HepG2 (cell line): Measurements from ENCODE around the gene CIAO3. TPM values are rescaled to one million over a fixed set of nuclear protein-coding genes. Genes with fewer than 3 reads are reported as not detected.

Experiments
- EEA1 ChIP-seq: sonication (generic); formaldehyde crosslinking; IDR thresholded peaks from 2 replicates; pipeline ENCODE4 v1.5.1; 2020; ENCODE audit warnings: mild to moderate bottlenecking, missing genetic modification reagents, borderline replicate concordance
- FOSL1 ChIP-seq: sonication (generic); formaldehyde crosslinking; IDR thresholded peaks from 2 replicates; pipeline ENCODE4 v1.9.0; 2021; ENCODE audit warnings: missing genetic modification reagents, borderline replicate concordance
- GATA4 ChIP-seq: sonication (generic); IDR thresholded peaks from 2 replicates; pipeline ENCODE4 v1.6.1; 2016; ENCODE audit warnings: antibody characterized with exemption, low read depth, borderline replicate concordance
- GATAD2A ChIP-seq: IDR thresholded peaks from 2 replicates; pipeline ENCODE4 v1.6.1; 2016
- GTF3A ChIP-seq: sonication (generic); formaldehyde crosslinking; conservative IDR thresholded peaks from 2 replicates; pipeline ENCODE4 v1.4.0; 2020; ENCODE audit warnings: mild to moderate bottlenecking, missing genetic modification reagents
- KDM2A ChIP-seq: sonication (generic); formaldehyde crosslinking; IDR thresholded peaks from 2 replicates; pipeline ENCODE4 v1.4.0; 2020; ENCODE audit warnings: low read depth, missing genetic modification reagents, borderline replicate concordance
- MTA3 ChIP-seq: sonication (generic); formaldehyde crosslinking; IDR thresholded peaks from 2 replicates; pipeline ENCODE4 v1.4.0; 2020; ENCODE audit warnings: missing genetic modification reagents
- MTF2 ChIP-seq: sonication (generic); formaldehyde crosslinking; IDR thresholded peaks from 2 replicates; pipeline ENCODE4 v1.5.0; 2020; ENCODE audit warnings: missing genetic modification reagents, borderline replicate concordance
- NFRKB ChIP-seq: fragments of 450-650 bp; IDR thresholded peaks from 2 replicates; pipeline ENCODE4 v1.6.1; 2017
- NR2C2 ChIP-seq: sonication (generic); formaldehyde crosslinking; IDR thresholded peaks from 2 replicates; pipeline ENCODE4 v1.4.0; 2020; ENCODE audit warnings: missing genetic modification reagents, mild to moderate bottlenecking, moderate library complexity, borderline replicate concordance
- RFX3 ChIP-seq: IDR thresholded peaks from 2 replicates; pipeline ENCODE4 v1.6.1; 2016; ENCODE audit warnings: missing biosample characterization, missing genetic modification reagents
- SIX4 ChIP-seq: sonication (generic); formaldehyde crosslinking; IDR thresholded peaks from 2 replicates; pipeline ENCODE4 v1.4.0; 2020; ENCODE audit warnings: missing genetic modification reagents
- SNRNP70 ChIP-seq: fragments of 200-400 bp; formaldehyde crosslinking; IDR thresholded peaks from 2 replicates; pipeline ENCODE4 v1.6.1; 2017; ENCODE audit warnings: mild to moderate bottlenecking, low read depth, low read length, moderate library complexity
- SRSF4 ChIP-seq: fragments of 200-400 bp; formaldehyde crosslinking; IDR thresholded peaks from one replicate; pipeline ENCODE4 v1.6.1; 2018; ENCODE audit warnings: mild to moderate bottlenecking, low read depth, low read length, moderate library complexity; ENCODE audit not compliant: poor library complexity, severe bottlenecking
- STAT5B ChIP-seq: sonication (generic); formaldehyde crosslinking; IDR thresholded peaks from 2 replicates; pipeline ENCODE4 v1.4.0; 2020; ENCODE audit warnings: missing genetic modification reagents
- ZFP36 ChIP-seq: fragments of 150-350 bp; IDR thresholded peaks from 2 replicates; pipeline ENCODE4 v1.6.1; 2018; ENCODE audit warnings: borderline replicate concordance, low read length, low read depth; ENCODE audit not compliant: partially characterized antibody
- ZKSCAN5 ChIP-seq: sonication (generic); formaldehyde crosslinking; IDR thresholded peaks from 2 replicates; pipeline ENCODE4 v1.5.1; 2020; ENCODE audit warnings: mild to moderate bottlenecking, missing genetic modification reagents
- ZNF644 ChIP-seq: IDR thresholded peaks from 2 replicates; pipeline ENCODE4 v1.6.1; 2016; ENCODE audit warnings: low read depth
- ZNF773 ChIP-seq: sonication (generic); formaldehyde crosslinking; IDR thresholded peaks from 2 replicates; pipeline ENCODE4 v1.4.0; 2020; ENCODE audit warnings: missing genetic modification reagents, borderline replicate concordance
- polyA plus RNA-seq, 8 experiments: library from polyadenylated mRNA; depleted of rRNA in 3 of 8; stranded (reverse) in 7 of 8; unstranded in 1 of 8; fragments of >200 nt; fragmentation: Illumina TruSeq in 4 of 8; extraction: Trizol in 4 of 8; gene quantifications; 2 replicates each; pipeline versions ENCODE4 v1.2.1 to v1.2.3, GENCODE V29; 2011 to 2016; ENCODE audit warnings: low read depth in 4 of 8, missing spikeins in 1 of 8, mixed read lengths in 1 of 8; ENCODE audit not compliant: insufficient read depth in 1 of 8
- total RNA-seq, 5 experiments: library from RNA; depleted of rRNA; stranded (reverse); fragments of >200 nt; fragmentation: Illumina TruSeq; extraction: Trizol; gene quantifications; 2 replicates each; pipeline ENCODE4 v1.2.3, GENCODE V29; 2016; ENCODE audit warnings: low read depth in 1 of 5
- TF ChIP-seq, protein P1 (sequence below): sonication (generic); formaldehyde crosslinking; conservative IDR thresholded peaks from 2 replicates; pipeline ENCODE4 v1.4.0; 2020; ENCODE audit warnings: missing genetic modification reagents
- TF ChIP-seq, protein P2 (sequence below): sonication (generic); formaldehyde crosslinking; conservative IDR thresholded peaks from 2 replicates; pipeline ENCODE4 v1.8.0; 2022; ENCODE audit warnings: low read depth, missing genetic modification reagents
- TF ChIP-seq, protein P3 (sequence below): sonication (generic); formaldehyde crosslinking; IDR thresholded peaks from 2 replicates; pipeline ENCODE4 v1.4.0; 2020; ENCODE audit warnings: missing genetic modification reagents, borderline replicate concordance

Gene CIAO3
- total and polyA plus RNA-seq, 2 of the 13 experiments (the other 11 are each of a cell fraction or from before 2014, with no cell fraction given) = 21.7 to 25.0 TPM

DNA sequence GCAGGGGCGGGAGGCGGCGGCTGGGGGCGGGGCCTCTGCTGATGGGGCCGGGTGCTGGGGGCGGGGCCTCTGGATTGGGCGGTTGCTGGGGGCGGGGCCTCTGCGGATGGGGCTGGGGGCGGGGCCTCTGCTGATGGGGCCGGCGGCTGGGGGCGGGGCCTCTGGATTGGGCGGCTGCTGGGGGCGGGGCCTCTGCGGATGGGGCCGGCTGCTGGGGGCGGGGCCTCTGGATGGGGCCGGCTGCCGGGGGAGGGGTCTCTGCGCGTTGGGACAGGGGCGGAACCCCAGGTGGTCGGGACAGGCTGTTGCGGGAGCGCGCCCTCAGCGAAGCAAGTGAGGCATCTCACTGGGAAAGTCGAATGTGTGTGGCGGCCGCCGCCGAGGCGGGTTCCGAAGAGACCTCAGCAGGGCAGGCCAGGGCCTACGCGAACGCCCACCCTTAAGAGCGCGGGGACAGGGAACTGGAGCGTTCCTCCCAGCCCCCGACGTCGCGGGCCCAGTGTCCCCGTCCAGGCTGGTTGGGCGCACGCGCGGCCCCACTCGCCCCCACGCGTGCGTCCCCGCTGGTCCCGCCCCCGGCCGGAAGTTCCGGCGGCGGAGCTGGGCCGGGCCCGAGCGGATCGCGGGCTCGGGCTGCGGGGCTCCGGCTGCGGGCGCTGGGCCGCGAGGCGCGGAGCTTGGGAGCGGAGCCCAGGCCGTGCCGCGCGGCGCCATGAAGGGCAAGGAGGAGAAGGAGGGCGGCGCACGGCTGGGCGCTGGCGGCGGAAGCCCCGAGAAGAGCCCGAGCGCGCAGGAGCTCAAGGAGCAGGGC, 60.8 kb downstream of the CIAO3 start, which contains the start of gene STUB1 (continued):
- TF ChIP-seq, protein P1, sequence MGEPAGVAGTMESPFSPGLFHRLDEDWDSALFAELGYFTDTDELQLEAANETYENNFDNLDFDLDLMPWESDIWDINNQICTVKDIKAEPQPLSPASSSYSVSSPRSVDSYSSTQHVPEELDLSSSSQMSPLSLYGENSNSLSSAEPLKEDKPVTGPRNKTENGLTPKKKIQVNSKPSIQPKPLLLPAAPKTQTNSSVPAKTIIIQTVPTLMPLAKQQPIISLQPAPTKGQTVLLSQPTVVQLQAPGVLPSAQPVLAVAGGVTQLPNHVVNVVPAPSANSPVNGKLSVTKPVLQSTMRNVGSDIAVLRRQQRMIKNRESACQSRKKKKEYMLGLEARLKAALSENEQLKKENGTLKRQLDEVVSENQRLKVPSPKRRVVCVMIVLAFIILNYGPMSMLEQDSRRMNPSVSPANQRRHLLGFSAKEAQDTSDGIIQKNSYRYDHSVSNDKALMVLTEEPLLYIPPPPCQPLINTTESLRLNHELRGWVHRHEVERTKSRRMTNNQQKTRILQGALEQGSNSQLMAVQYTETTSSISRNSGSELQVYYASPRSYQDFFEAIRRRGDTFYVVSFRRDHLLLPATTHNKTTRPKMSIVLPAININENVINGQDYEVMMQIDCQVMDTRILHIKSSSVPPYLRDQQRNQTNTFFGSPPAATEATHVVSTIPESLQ = no peak
- TF ChIP-seq ZFP36 (no peak), FOSL1 (CRISPR knock-in tag) (0 out of 2 replicates have a peak, but pooled peaks have one; percentile 17), GATAD2A (no peak), GATA4 (no peak), SRSF4 (no peak), SNRNP70 (no peak), NR2C2 (no peak), GTF3A (no peak), MTF2 (CRISPR knock-in tag) (no peak), STAT5B (CRISPR knock-in tag) (no peak), ZNF773 (0 out of 2 replicates have a peak, but pooled peaks have one; percentile 76), RFX3 (CRISPR knock-in tag) (no peak), ZKSCAN5 (CRISPR knock-in tag) (no peak), ZNF644 (CRISPR knock-in tag) (no peak), NFRKB (no peak), SIX4 (CRISPR knock-in tag) (no peak), EEA1 (CRISPR knock-in tag) (peak; percentile 55; the same call in 1 of the 2 replicates), MTA3 (CRISPR knock-in tag) (no peak), KDM2A (CRISPR knock-in tag) (no peak)
- TF ChIP-seq, protein P2, sequence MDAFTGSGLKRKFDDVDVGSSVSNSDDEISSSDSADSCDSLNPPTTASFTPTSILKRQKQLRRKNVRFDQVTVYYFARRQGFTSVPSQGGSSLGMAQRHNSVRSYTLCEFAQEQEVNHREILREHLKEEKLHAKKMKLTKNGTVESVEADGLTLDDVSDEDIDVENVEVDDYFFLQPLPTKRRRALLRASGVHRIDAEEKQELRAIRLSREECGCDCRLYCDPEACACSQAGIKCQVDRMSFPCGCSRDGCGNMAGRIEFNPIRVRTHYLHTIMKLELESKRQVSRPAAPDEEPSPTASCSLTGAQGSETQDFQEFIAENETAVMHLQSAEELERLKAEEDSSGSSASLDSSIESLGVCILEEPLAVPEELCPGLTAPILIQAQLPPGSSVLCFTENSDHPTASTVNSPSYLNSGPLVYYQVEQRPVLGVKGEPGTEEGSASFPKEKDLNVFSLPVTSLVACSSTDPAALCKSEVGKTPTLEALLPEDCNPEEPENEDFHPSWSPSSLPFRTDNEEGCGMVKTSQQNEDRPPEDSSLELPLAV (CRISPR knock-in tag) = no peak
- TF ChIP-seq, protein P3, sequence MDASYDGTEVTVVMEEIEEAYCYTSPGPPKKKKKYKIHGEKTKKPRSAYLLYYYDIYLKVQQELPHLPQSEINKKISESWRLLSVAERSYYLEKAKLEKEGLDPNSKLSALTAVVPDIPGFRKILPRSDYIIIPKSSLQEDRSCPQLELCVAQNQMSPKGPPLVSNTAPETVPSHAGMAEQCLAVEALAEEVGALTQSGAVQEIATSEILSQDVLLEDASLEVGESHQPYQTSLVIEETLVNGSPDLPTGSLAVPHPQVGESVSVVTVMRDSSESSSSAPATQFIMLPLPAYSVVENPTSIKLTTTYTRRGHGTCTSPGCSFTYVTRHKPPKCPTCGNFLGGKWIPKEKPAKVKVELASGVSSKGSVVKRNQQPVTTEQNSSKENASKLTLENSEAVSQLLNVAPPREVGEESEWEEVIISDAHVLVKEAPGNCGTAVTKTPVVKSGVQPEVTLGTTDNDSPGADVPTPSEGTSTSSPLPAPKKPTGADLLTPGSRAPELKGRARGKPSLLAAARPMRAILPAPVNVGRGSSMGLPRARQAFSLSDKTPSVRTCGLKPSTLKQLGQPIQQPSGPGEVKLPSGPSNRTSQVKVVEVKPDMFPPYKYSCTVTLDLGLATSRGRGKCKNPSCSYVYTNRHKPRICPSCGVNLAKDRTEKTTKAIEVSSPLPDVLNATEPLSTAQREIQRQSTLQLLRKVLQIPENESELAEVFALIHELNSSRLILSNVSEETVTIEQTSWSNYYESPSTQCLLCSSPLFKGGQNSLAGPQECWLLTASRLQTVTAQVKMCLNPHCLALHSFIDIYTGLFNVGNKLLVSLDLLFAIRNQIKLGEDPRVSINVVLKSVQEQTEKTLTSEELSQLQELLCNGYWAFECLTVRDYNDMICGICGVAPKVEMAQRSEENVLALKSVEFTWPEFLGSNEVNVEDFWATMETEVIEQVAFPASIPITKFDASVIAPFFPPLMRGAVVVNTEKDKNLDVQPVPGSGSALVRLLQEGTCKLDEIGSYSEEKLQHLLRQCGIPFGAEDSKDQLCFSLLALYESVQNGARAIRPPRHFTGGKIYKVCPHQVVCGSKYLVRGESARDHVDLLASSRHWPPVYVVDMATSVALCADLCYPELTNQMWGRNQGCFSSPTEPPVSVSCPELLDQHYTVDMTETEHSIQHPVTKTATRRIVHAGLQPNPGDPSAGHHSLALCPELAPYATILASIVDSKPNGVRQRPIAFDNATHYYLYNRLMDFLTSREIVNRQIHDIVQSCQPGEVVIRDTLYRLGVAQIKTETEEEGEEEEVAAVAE = no peak
